Measurements from ENCODE around the gene CRELD1. TPM values are rescaled to one million over a fixed set of nuclear protein-coding genes. Genes with fewer than 3 reads are reported as not detected.
"Not testable (repeated sequence)": the region's sequence is repeated elsewhere in the genome, so short reads cannot be mapped to it uniquely, and the experiment has no call there.

The CRELD1 gene
- total and polyA plus RNA-seq, 12 donors = 49.5 to 92.1 (median 65.4) TPM

GRCh38 chr3:9935966-9936510 is 2.4 kb downstream of the CRELD1 start:
- Histone ChIP-seq H3K36me3 (peaks cover 0 to 43% (median 0%) of the 10 kb centered on the region in 9 donors), H3K9me3 (no peaks in the 10 kb centered on the region), H3K4me1 (peaks cover 7 to 41% (median 30%) of the 10 kb centered on the region in 9 donors), H3K27me3 (no peaks in the 10 kb centered on the region), H3K27ac (no peak overlapping the region), H3K4me3 (no peak overlapping the region)
- TF ChIP-seq CTCF (IDR thresholded peaks at IDR 0.05) = no peak
- DNase-seq = no peak
- WGBS, 2 donors = 93 to 99% methylated on average over 5 of the region's 5 CpGs
- intact Hi-C loops (cut with DNase I) = loop anchor here in 3 of 10 donors (10.0 kb wide), 2 partner anchors 179 to 289 kb away; partner anchors contain the start of gene BRK1 (in 1 of the 3)
- no peak for ATAC-seq

- TF ChIP-seq CTCF (IDR thresholded peaks at IDR 0.05) = no peak
- no peak overlapping the region for H3K4me3 ChIP-seq
- H3K9me3 ChIP-seq = no peaks in the 10 kb centered on the region
- no peaks in the 10 kb centered on the region for H3K27me3 ChIP-seq
- 93 to 94% methylated on average over 13 of the region's 13 CpGs for WGBS, 2 donors
- DNase-seq (no peak), ATAC-seq (no peak)
- H3K4me1 ChIP-seq = peaks cover 7 to 33% (median 22%) of the 10 kb centered on the region in 9 donors
- H3K27ac ChIP-seq = no peak overlapping the region
- peaks cover 0 to 57% (median 0%) of the 10 kb centered on the region in 9 donors for H3K36me3 ChIP-seq
- intact Hi-C loops (cut with DNase I) = loop anchor here in 3 of 10 donors (10.0 kb wide), 2 partner anchors 177 to 287 kb away; partner anchors contain the start of gene BRK1 (in 1 of the 3)
Observed at GRCh38 chr3:9937486-9938238, 4.0 kb downstream of the CRELD1 start.

GRCh38 chr3:9938966-9939365 is 5.3 kb downstream of the CRELD1 start:
- no peaks in the 10 kb centered on the region for H3K9me3 ChIP-seq
- H3K36me3 ChIP-seq = peaks cover 0 to 70% (median 0%) of the 10 kb centered on the region in 9 donors
- H3K4me1 ChIP-seq = peaks cover 7 to 26% (median 15%) of the 10 kb centered on the region in 9 donors
- DNase-seq (no peak), ATAC-seq (no peak)
- H3K27me3 ChIP-seq = no peaks in the 10 kb centered on the region
- 94 to 98% methylated on average over 2 of the region's 2 CpGs for WGBS, 2 donors
- H3K4me3 ChIP-seq = no peak overlapping the region
- intact Hi-C loops (cut with DNase I) = loop anchor here in 3 of 10 donors (10.0 kb wide), 2 partner anchors 176 to 286 kb away; partner anchors contain the start of gene BRK1 (in 1 of the 3)
- TF ChIP-seq CTCF (IDR thresholded peaks at IDR 0.05) = no peak
- no peak overlapping the region for H3K27ac ChIP-seq

- not testable (repeated sequence) for H3K27ac ChIP-seq, ATAC-seq, DNase-seq, H3K27me3 ChIP-seq, H3K4me3 ChIP-seq, H3K9me3 ChIP-seq
- H3K36me3 ChIP-seq = peaks cover 0 to 79% (median 0%) of the 10 kb centered on the region in 9 donors
- peaks cover 3 to 18% (median 7%) of the 10 kb centered on the region in 9 donors for H3K4me1 ChIP-seq
- intact Hi-C loops (cut with DNase I) = loop anchor here in 3 of 10 donors (10.0 kb wide), 3 partner anchors 95 to 285 kb away; partner anchors contain the start of genes BRK1 (in 1 of the 3) and RPUSD3 (in 1 of the 3)
- 96% methylated on average over 27 to 31 of the region's 32 CpGs for WGBS, 2 donors
Observed at GRCh38 chr3:9939906-9940305, 6.3 kb downstream of the CRELD1 start.

All from heart right ventricle (tissue), 16 donors.